ENCODE results near the gene CTRB2. TPM values are rescaled to one million over a fixed set of nuclear protein-coding genes. Genes with fewer than 3 reads are reported as not detected.
"Not testable (repeated sequence)": the region's sequence is repeated elsewhere in the genome, so short reads cannot be mapped to it uniquely, and the experiment has no call there.

Gene CTRB2
- total RNA-seq, 1 experiment from 2014 or later, result not detected

- H3K27me3 ChIP-seq, result no peaks in the 10 kb centered on the region
- no peak overlapping the region for H3K4me3 ChIP-seq
- no peak for DNase-seq
- H3K9me3 ChIP-seq, result no peaks in the 10 kb centered on the region
- peaks cover 28% of the 10 kb centered on the region for H3K36me3 ChIP-seq
These were observed 28.1 kb upstream of the CTRB2 start for GRCh38 chr16:75234856-75235696.

DNA sequence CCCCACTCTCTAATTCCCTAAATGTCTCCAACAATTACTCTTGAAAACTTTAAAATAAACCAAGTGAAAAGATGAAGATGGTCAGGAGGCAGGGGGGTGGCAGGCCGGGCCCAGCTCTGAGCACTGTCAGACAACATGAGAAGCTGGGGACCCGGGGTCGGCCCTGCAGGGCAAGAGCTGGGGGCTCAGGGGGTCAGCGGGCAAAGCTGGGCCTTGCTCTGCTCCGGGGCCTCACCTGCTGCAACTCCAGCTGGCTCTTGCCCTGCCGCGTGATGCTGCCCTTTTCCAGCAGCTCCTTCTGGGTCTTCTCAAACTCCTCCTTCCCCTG, 26.6 kb upstream of the CTRB2 start:
- H3K36me3 ChIP-seq, result peaks cover 27% of the 10 kb centered on the region
- DNase-seq, result no peak
- H3K9me3 ChIP-seq, result no peaks in the 10 kb centered on the region
- H3K27me3 ChIP-seq, result no peaks in the 10 kb centered on the region
- H3K4me3 ChIP-seq, result no peak overlapping the region

DNA sequence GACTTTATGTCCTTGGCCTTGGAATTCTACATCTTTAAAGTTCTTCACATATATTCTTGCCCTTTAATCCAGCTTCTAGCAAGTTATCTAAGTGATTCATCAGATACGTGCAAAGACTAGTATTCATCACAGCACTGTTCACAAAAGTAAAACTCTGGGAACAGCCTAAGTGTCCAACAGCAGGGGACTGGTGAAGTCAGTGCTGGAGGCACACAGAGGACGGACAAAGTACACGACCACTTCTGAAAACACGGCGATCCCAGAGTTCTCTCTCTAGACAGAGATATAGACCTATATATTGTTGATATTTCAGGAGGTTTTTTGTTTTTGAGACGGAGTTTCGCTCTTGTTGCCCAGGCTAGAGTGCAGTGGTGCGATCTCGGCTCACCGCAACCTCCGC, 24.6 kb upstream of the CTRB2 start:
- Histone ChIP-seq H3K27me3 (no peaks in the 10 kb centered on the region), H3K4me3 (no peak overlapping the region), H3K36me3 (peaks cover 27% of the 10 kb centered on the region), H3K9me3 (no peaks in the 10 kb centered on the region)
- DNase-seq, result no peak

DNA sequence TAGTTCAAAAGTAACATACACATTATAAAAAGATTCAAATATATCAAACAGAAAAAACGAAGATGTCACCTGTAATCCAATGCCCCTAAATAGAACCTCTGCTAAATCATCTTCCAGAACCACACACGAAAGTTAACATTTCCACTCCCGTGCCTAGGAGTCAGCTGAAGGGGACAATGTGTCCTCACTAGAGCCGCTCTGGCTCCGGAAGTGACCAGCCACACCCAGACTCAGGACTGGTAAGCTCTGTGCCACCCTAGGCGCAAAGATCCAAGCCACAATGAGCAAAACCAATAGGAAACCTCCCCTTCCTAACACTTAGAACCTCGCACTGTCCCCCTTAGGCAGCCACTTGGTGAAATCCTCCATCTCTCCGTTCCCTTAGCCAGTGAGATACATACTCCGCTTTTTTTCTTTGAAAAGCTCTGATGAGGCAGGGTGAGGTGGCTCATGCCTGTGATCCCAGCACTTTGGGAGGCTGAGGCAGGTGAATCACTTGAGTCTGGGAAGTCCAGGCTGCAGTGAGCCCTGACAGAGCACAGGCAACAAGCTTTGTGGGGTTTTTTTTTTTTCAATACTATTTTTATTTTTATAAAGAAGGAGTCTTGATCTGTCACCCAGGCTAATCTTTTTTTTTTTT, 23.6 kb upstream of the CTRB2 start:
- H3K36me3 ChIP-seq, result peaks cover 27% of the 10 kb centered on the region
- H3K27me3 ChIP-seq, result no peaks in the 10 kb centered on the region
- no peaks in the 10 kb centered on the region for H3K9me3 ChIP-seq
- H3K4me3 ChIP-seq, result no peak overlapping the region
- DNase-seq, result no peak

DNA sequence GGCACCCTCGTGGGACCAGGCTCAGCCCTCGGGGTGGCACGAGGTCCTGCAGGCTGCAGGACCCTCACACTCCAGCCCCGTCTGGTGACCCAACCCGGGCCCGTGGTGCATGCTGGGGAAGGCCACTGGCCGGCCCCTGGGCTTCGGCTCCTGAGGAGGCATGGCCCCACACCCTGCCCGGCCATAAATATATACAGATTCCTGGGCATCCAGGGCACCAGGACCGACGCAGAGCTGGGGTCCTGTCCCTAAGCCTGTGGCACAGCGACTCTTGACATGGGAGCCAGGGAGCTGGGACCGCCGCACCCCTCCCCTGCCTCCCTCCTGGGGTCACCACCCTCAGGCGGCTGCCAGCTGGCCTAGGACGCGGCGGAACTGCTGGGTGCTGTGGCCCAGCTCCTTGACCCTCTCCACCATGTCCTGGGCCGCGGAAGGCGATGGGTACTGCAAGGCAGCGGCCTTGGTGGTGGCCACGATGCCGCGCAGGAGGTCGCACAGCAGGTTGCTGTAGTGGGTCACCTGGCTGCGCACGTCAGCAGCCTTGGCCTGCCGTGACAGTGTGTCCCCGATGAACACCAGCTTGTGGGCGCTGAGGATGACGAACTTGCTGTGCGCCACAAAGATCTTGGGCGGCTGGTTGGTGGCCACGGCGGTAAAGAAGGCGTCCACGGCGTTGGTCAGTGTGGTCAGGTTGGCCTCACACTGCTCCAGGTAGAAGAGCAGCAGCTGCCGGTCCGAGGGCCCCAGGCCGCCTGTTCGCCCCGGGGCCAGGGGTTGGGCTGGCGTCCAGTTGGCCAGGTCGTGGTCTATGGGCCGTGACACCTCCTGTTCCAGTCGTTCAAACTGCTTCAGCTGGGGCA, 22.4 kb upstream of the CTRB2 start:
- Histone ChIP-seq H3K27me3 (no peaks in the 10 kb centered on the region), H3K36me3 (peaks cover 26% of the 10 kb centered on the region), H3K9me3 (no peaks in the 10 kb centered on the region), H3K4me3 (no peak overlapping the region)
- no peak for DNase-seq

DNA sequence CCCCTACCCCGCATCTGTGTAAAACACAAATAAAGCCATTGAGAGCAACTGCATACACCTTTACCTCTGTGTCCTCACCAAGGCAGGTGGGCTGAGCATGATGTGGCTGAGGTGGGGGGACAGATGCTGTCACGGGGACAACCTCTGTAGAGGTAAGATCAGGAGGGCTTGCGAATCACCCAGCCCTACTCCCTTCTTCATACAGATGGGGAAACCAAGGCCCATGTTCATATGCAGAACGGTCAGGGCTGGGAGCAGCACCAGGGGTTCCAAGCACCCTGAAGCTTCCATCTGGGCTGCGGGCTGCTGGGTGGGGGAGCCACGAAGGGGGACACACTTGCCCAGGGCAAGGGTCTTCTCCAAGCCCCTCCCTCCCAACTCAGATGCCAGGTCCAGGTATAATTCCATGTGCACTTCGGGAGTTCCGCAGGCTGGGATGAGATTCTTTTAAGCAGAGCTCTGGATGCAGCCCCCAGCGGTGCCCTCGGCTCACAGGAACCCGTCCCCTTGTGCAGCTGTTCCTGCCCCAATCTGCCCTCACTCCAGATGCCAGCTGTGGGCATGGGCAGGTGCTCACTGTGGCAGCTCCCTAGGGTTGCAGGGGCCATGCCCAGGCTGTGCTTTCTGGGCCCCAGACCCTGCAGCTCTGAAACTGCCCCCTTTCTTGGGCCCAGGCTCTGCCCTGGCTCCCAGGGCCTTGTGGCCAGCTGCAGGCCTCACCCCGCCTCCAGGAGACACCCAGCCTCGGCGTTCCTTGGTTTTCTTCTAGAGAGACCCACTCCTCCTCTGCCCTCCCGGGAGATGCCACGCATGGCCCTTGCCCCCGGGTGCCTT, 21.4 kb upstream of the CTRB2 start:
- DNase-seq, result no peak
- H3K9me3 ChIP-seq, result no peaks in the 10 kb centered on the region
- H3K4me3 ChIP-seq, result no peak overlapping the region
- no peaks in the 10 kb centered on the region for H3K27me3 ChIP-seq
- H3K36me3 ChIP-seq, result peaks cover 18% of the 10 kb centered on the region

DNA sequence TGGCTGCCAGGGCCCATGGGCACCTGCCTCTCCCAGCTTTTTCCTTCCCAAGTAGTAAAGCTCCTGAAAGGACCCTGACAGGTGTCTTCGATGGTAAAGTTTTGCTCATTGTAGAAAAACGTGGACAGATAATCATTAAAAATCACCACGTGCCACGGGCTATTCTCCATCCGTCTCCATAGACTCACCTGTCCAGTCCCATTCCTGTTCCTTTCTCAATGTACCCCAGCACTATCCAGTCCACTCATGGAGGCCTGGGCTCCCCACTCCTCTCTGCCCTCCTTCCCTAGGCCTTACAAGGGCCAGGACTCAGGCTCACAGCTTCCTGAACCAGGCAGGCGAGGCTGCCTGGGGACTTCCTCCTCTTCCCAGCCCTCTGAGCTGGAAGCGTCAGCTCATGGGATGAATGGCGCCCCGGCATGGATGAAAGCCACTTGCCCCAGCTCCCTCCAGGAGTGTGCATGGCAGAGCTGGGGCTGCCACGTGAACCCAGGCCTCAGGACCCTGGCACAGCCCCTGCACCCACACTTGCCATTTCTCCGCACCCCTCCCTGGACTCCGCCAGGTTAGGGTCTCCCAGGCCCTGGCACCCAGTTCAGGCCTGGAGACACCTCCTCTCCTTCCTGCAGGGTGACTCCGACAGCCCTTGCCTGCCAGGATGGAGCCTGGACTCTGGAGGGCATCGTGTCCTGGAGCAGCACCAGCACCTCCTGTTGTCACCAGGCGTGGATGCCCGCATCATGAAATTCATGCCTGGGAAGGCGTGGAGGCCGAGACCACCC, 20.6 kb upstream of the CTRB2 start:
- Histone ChIP-seq H3K36me3 (peaks cover 11% of the 10 kb centered on the region), H3K9me3 (no peaks in the 10 kb centered on the region), H3K27me3 (no peaks in the 10 kb centered on the region), H3K4me3 (no peak overlapping the region)
- DNase-seq, result no peak

DNA sequence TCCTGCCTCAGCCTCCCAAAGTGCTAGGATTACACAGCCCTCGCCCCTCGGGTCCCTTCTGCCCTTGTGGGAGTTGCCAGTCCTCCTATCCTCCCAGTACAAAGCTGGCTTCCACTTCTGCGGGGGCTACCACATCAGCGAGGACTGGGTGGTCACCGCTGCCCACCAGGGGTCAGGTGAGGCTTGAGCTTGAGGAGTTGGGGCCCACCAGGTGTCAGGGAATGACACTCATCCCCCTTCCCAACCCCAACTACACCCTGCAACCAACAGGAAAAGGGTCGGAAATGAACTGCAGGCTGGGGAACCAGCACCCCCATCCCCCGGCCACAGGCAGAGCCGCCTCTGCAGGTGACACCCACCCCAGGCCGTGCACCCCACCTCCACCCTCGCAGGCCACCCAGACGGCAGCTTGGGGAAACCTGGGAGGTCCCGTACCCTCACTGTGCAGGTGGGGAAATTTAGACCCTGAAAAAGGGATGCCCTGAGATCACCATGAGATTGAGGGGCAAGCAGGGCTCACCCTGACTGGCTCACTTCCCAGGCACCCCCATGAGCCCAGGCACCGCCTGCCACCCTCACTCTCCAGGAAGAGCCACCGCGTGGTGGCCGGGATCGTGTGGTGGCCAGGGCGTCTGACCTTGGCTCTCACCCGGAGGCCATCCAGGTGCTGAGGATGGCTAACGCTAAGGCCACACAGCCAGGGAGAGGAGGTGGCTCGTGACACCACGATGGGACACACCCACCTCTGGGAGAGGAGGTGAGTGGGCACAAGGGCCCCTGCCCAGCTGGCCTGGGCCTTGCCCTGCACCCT, 19.8 kb upstream of the CTRB2 start:
- no peaks in the 10 kb centered on the region for H3K27me3 ChIP-seq
- no peaks in the 10 kb centered on the region for H3K9me3 ChIP-seq
- DNase-seq, result no peak

GRCh38 chr16:75225678-75226515, 18.9 kb upstream of the CTRB2 start:
- Histone ChIP-seq H3K9me3 (no peaks in the 10 kb centered on the region), H3K4me3 (no peak overlapping the region), H3K27me3 (no peaks in the 10 kb centered on the region), H3K36me3 (peaks cover 3% of the 10 kb centered on the region)
- DNase-seq, result no peak

More for the DNA sequence above, 19.8 kb upstream of the CTRB2 start:
- no peak overlapping the region for H3K4me3 ChIP-seq
- H3K36me3 ChIP-seq, result peaks cover 6% of the 10 kb centered on the region

- no peaks in the 10 kb centered on the region for H3K27me3 ChIP-seq
- H3K36me3 ChIP-seq, result peaks cover 3% of the 10 kb centered on the region
- no peak for DNase-seq
- no peaks in the 10 kb centered on the region for H3K9me3 ChIP-seq
- H3K4me3 ChIP-seq, result no peak overlapping the region
These were observed 18.1 kb upstream of the CTRB2 start for GRCh38 chr16:75225092-75225491.

DNA sequence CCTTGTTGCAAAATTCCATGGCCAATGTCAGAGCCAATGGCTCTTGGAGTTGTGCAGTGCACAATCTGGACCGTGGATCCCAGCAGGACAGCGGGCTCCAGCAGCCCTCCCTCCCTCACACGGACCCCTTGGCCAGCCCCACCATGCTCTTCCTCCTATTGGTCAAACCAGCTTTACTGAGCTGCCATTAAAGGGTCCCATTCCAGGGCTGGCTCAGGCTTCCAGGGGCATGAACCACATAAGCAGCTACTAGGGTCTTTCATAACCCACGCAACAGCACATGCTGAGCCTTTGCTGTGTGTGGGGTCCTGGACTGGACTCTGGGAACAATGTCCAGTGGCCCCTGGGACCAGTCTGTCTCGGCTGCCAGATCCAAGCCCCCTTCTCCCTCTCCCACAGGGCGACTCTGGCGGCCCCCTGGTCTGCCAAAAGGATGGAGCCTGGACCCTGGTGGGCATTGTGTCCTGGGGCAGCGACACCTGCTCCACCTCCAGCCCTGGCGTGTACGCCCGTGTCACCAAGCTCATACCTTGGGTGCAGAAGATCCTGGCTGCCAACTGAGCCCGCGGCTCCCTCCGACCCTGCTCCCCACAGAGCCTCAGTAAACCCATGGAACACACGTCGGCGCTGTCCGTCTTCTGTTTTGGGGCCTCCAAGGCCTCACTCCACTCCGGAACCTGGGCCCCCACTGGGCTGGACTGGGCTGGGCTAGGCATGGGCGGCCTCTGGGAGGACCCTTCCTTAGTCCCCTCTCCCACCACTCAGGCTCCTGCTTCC, 17.5 kb upstream of the CTRB2 start:
- no peaks in the 10 kb centered on the region for H3K27me3 ChIP-seq
- H3K36me3 ChIP-seq, result no peaks in the 10 kb centered on the region; the same call in none of the 2 replicates
- no peak overlapping the region for H3K4me3 ChIP-seq
- no peaks in the 10 kb centered on the region for H3K9me3 ChIP-seq
- DNase-seq, result no peak

DNA sequence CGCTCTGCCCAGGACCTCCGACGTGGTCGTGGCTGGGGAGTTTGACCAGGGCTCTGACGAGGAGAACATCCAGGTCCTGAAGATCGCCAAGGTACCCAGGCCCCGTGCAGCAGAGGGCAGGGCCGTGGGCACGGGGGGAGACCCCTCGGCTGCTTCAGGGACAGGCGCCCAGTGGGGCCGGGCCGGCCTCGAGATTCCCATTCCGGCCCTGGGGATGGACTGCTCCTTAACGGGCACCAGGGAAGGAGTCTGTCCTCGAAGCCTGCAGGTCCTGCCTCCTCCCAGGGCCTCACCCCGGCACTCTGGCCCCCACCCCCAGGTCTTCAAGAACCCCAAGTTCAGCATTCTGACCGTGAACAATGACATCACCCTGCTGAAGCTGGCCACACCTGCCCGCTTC, 16.2 kb upstream of the CTRB2 start:
- H3K27me3 ChIP-seq, H3K36me3 ChIP-seq, H3K9me3 ChIP-seq, DNase-seq, H3K4me3 ChIP-seq: not testable (repeated sequence)

GRCh38 chr16:75222271-75222783, 15.4 kb upstream of the CTRB2 start:
- no peak for DNase-seq
- H3K27me3 ChIP-seq, result no peaks in the 10 kb centered on the region
- no peaks in the 10 kb centered on the region for H3K9me3 ChIP-seq
- no peaks in the 10 kb centered on the region for H3K36me3 ChIP-seq
- H3K4me3 ChIP-seq, result no peak overlapping the region

DNA sequence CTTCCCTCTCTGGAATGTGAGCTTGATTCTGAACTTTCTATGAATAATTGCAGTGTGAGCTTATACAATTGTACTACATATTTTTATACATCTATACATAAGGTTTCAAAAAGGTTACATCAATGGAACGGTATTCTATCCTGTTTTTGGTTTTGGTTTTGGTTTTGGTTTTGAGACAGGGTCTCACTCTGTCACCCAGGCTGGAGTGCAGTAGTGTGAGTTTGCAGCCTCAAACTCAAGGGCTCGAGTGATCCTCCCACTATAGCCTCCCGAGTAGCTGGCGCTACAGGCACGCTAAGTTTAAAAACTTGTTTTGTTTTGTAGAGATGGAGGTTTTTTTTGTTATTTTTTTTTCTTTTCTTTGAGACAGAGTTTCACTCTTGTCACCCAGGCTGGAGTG, 12.9 kb upstream of the CTRB2 start:
- no peak for DNase-seq

More for the DNA sequence above, 12.9 kb upstream of the CTRB2 start:
- Histone ChIP-seq H3K36me3 (no peaks in the 10 kb centered on the region), H3K27me3 (no peaks in the 10 kb centered on the region), H3K9me3 (no peaks in the 10 kb centered on the region), H3K4me3 (no peak overlapping the region)
